NOMO-1 (cell line): ENCODE data around the gene WDR11.

Experiments
- DNase-seq, 2 experiments: peaks; one replicate each; lab custom pipeline; 2025; ENCODE audit not compliant: unreplicated experiment in 2 of 2; lab: John Stamatoyannopoulos, UW

Gene WDR11

DNA sequence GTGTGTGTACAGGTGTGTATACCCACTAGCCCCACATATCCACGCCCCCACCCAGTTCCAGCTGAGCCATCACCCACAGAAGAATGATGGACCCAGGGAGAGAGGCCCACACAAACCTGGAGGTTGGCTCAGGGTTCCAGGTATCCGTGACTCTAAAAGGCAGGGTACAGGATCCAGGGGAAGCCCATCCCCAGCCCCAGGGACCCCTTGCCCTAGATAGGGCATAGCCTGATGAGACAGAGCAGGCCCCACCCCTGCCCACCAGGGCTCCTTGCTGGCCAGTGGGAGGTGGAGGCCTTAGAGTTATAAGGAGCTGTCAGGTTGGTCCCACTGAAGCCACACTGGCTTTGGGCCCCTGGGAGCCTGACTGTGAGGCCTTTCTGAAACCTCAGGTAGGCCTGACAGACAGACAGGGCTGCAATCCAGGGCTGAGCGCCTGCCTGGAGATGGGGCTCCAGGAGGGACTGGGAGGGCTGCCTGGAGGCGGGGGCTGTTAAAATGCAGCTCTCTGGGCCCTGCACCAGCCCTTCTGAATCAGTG, 93.5 kb downstream of the WDR11 start:
- no peak for DNase-seq

DNA sequence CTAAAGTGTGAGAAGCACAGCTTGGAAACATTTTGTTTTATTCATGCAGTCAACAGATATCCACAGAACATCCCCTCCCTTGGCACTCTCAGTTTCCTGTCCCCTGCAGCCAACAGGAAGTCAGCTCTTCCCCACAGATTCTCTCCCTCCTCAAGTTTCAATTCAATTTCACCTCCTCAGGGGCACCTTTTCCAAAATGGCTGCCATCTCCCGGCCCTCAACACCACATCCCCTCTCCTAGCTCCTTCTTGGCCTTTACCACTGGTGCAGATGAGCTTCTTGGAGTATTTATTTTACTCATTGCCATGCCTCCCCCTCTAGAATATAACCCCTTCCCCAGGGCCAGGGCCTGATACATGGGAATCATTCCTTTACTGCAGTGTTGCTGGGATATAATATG, 94.0 kb downstream of the WDR11 start:
- no peak for DNase-seq

DNA sequence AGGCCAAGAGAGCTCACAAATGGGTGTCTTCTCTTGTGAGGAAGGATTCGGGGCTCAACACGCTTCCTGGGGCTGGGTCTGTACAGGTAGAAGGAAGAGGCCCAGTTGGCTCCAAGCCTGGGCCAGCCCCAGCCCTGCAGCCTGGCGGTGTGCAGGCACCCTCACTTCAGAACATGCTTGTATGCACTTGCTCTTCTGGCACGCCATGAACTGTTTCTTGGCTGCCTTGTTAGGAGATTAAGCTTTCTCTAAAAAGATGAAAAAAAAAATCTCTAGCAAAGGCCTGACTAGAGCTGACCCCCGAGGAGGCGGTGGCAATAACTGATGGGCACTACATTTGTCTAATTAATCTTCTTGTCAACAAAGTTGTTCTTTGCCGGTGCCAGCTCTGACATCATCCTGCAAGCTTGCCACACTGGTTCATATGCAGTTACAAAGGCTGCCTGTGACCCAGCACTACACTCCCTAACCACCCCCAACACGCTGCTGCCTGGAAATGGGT, 94.7 kb downstream of the WDR11 start:
- no peak for DNase-seq

DNA sequence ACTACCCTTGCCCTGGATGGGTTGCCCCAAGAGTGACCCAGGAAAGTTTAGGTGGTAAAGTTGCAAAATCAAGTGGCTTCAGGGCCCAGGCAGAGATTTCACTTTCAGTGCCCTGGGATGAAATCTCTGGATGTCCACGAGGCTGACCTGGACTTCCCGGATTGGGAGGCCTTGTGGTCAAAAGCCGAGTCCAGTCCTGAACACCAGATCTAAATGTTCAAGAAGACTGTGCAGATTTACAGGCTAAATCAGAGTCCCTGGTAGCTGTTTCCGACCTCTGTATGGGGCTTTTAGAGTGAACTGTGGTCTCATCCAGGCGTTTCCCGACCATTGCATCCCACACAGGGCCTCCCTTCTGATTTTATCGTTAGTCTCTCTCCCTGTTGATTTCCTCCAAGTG, 95.3 kb downstream of the WDR11 start:
- DNase-seq = no peak

DNA sequence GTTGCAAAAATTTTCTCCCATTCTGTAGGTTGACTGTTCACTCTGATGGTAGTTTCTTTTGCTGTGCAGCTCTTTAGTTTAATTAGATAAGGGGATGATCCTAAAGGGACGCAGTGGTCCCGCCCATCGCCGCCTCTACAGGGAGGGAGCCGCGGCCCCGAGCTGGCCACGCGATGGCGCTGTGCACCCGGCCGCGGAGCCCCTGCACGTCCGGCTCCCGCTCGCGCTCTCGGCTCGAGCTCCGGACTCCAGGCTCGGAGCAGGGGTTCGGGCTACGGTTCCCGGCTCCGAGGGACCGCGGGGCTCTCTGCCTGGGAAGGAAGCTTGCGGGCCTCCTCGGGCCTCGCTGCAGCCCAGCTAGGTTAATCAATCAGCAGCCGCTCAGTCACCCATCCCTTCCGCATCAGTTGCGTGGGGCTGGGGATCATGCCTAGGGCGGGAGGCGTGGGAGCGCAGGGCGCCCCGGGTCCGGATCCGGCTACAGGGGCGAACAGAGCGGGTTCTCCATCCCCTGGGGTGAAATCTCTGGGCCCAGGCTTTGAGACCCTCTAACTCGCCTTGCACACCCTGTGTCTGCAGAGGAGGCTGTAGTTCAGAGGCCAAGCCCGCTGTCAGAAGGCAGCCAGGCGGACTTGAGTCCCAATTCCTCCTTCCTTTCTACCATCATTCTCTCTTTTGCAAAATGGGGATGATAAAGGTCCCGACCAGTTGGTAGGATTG, 97.9 kb downstream of the WDR11 start:
- DNase-seq = peak; percentile 19 to 54

DNA sequence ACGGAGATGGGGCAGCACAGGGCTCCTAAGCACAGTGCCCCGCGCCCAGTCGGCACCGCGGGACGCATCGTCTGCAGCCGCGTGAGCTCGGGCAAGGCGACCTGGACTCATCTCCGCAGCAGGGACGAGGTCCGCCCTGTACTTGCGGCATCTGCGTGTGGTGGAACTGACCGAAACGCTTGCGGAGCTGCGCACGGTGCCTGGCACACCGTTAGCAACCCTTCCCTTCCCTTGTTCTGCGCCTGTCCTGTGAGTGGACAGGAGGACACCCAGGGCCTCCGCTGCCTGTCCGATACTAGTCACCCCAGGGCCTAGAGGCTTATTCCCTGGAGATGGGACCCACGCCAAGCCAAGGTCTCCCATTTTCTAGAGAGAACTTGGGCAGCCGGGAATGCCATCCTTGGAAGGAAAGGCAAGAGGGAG, 98.5 kb downstream of the WDR11 start:
- no peak for DNase-seq

DNA sequence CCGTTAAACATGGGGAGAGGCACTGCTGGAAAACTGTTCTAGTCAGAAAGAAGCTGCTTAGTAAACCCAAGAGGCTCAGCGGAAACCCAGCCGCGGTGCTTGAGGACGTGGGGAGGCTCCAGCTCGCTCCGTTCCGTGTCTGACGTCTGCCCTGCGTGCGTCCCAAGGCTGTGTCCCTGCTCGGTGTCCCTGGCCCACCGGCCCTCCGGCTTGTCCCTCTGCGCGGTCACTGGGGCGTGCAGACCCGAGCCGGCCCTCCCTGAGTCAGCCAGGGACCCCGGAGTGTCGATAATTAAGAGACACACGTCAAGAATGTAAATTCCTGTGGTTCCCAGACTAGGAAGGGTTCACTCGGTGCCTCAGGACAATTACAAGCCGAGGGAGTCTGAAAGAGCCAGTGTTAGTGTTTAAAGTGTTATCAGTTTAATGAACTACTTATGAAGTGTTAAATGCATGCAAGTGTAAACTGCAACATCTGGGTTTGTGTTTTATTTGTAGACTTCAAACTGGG, 98.9 kb downstream of the WDR11 start:
- DNase-seq = no peak

DNA sequence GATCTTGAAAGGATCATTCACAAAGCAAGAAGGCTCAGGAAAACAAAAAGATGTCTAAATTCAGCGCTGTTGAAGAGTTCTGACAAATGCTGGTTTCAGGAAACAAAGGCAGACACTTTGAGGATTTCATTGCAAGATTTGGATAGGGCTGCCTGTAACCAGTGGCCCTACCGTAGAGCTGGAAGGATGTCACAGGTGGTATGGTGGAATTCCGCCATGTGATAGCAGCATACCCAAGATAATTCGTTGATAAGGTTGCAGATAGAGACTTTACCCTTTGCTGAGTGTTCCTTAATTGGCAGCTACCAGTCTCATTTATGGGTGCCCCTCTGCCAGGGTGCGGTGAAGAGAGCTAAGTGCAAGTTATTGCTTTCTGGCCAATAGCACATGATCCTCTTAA, 100.1 kb downstream of the WDR11 start:
- no peak for DNase-seq

DNA sequence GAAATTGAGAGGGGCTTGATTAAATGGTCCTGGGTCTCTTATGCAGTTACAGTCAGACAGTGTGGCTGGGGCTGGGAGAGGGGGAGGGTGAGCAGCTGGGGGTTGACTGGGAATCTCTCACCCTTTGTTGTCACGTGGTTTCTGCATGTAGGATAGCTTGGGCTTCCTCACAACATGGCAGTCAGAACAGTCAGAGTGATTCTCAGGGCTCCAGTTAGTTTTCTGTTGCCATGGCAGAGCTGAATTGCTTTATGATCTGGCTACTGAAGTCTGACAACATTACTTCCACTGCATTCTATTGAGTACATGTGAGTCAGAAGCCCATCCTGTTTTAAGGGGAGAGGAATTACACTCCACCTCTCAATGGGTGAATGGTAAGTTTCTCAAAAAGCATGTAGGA, 102.7 kb downstream of the WDR11 start:
- no peak for DNase-seq
